ENCODE measurements around the gene DYNLRB2. TPM values are rescaled to one million over a fixed set of nuclear protein-coding genes. Genes with fewer than 3 reads are reported as not detected.

DYNLRB2 gene
- total and polyA plus RNA-seq, 2 of the 13 experiments (the other 11 are each of a cell fraction or from before 2014, with no cell fraction given), result not detected

- no peak for TF ChIP-seq RNF219 (CRISPR knock-in tag; IDR thresholded peaks at IDR 0.05)
- peak; percentile 35; the same call in 1 of the 2 replicates for TF ChIP-seq FOXA1 (IDR thresholded peaks at IDR 0.05)
- no peak for TF ChIP-seq FOXA1 (CRISPR knock-in tag; IDR thresholded peaks at IDR 0.05)
- TF ChIP-seq LCORL (IDR thresholded peaks at IDR 0.05), result peak; percentile 51; the same call in 1 of the 2 replicates
- no peak for TF ChIP-seq LCORL (CRISPR knock-in tag; IDR thresholded peaks at IDR 0.05)
- TF ChIP-seq HNF1B (CRISPR knock-in tag; IDR thresholded peaks at IDR 0.05), result no peak
- TF ChIP-seq ZNF850 (CRISPR knock-in tag; conservative IDR thresholded peaks at IDR 0.05), result no peak
- peak; percentile 99 for TF ChIP-seq CREB1 (IDR thresholded peaks at IDR 0.05)
- TF ChIP-seq CREB1 (CRISPR knock-in tag; IDR thresholded peaks at IDR 0.05), result no peak
- no peak for TF ChIP-seq ZBTB49 (CRISPR knock-in tag; IDR thresholded peaks at IDR 0.05; ENCODE audit: borderline replicate concordance)
- TF ChIP-seq ARNT (IDR thresholded peaks at IDR 0.05), result peak; percentile 86
- TF ChIP-seq ATF7 (IDR thresholded peaks at IDR 0.05), result peak; percentile 71; the same call in 1 of the 2 replicates
- TF ChIP-seq ATF7 (CRISPR knock-in tag; IDR thresholded peaks at IDR 0.05), result no peak
- TF ChIP-seq IKZF1 (IDR thresholded peaks at IDR 0.05), result peak; percentile 93; the same call in 1 of the 2 replicates
These were observed 35.6 kb downstream of the DYNLRB2 start (continued) for GRCh38 chr16:80576343-80576912.

All from HepG2 (cell line).